ENCODE measurements around the gene CDC73. TPM values are rescaled to one million over a fixed set of nuclear protein-coding genes. Genes with fewer than 3 reads are reported as not detected.
"Not testable (repeated sequence)": the region's sequence is repeated elsewhere in the genome, so short reads cannot be mapped to it uniquely, and the experiment has no call there.

CDC73 gene
- total RNA-seq, 1 experiment from 2014 or later = 17.6 TPM

GRCh38 chr1:193285641-193286040, 163.8 kb downstream of the CDC73 start:
- DNase-seq (ENCODE audit: low read depth) = no peak

GRCh38 chr1:193288548-193289080, 166.8 kb downstream of the CDC73 start:
- DNase-seq (ENCODE audit: low read depth) = not testable (repeated sequence)

- no peak for DNase-seq (ENCODE audit: low read depth)
Observed at GRCh38 chr1:193293726-193294125, 171.9 kb downstream of the CDC73 start.

- no peak for DNase-seq (ENCODE audit: low read depth)
Observed at GRCh38 chr1:193299038-193299437, 177.2 kb downstream of the CDC73 start.

GRCh38 chr1:193301746-193302145, 179.9 kb downstream of the CDC73 start:
- DNase-seq (ENCODE audit: low read depth) = no peak

GRCh38 chr1:193303849-193304248, 182.0 kb downstream of the CDC73 start:
- no peak for DNase-seq (ENCODE audit: low read depth)

Other genes with a start within 250 kb of the CDC73 start
- gene UCHL5, start 62.7 kb upstream of the CDC73 start, total RNA-seq (2014; rRNA removed; shearing (Covaris generic)) = 31.8 and 36.8 TPM in 2 replicates
- gene RO60, start 62.4 kb upstream of the CDC73 start, total RNA-seq (2014; rRNA removed; shearing (Covaris generic)) = 57.3 and 88.1 TPM in 2 replicates
- gene GLRX2, start 16.6 kb upstream of the CDC73 start, total RNA-seq (2014; rRNA removed; shearing (Covaris generic)) = 7.3 and 33.9 TPM in 2 replicates
- gene B3GALT2, start 64.6 kb downstream of the CDC73 start, total RNA-seq (2014; rRNA removed; shearing (Covaris generic)) = 0.10 TPM in 1 of 2 replicates, not detected in the other

Measured in M059J (cell line).